ENCODE measurements around the gene WDR5. TPM values are rescaled to one million over a fixed set of nuclear protein-coding genes. Genes with fewer than 3 reads are reported as not detected.
A peak's percentile ranks its signal among the peaks of the same experiment; 100 is the strongest.

The WDR5 gene
- total RNA-seq, 4 donors from 2014 or later, result 16.4 to 32.7 (median 24.5) TPM

DNA sequence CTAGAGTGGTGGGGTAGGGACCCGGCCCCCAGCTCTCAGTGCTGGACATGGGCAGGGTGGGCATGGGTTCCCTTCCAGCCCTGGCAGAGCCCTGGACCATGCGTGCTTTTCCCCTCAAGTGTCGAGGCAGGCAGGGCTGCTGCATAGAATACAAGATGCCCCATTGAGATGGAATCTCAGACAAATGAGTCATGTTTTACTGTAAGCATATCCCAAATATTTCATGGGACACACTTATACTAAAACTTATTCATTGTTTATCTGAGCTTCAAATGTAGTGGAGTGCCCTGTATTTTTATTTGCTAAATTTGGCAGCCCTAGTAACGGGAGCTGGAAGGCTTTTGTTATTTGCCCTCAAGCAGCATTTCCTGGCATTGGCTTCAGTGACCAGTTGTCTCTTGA, 31.6 kb downstream of the WDR5 start:
- H3K4me3 ChIP-seq, result no peak overlapping the region

DNA sequence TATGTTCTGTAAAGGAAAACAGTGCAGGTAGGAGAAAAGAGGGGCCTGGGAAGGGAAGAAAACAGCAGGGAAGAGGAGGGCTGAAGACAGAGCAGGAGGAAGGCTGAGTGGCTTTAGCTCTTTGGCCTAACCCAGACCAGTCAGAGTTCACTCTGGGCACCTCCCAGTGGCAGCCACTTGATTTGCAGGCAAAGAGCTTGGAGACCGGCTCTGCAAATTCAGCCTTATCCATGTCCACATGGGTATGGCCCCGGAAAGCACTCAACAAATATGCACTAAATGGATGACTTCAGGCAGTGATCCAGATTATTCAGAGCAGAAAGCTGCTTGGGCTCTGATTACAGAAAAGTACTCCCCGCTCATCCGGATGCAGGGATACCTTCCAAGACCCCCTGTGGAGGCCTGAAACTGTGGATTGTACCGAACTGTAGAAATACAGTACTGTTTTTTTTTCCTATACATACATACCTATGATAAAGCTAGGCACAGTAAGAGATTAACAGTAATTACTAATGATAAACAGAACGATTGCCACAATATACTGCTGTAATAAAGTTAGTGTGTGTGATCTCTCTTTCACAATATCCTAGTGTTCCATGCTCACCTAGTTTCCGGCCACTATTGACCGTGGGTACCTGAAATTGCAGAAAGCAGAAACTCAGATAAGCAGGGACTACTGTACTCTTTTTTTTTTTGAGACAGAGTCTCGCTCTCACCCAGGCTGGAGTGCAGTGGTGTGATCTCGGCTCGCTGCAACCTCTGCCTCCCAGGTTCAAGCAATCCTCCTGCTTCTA, 33.1 kb downstream of the WDR5 start:
- peaks cover 0 to 3% (median 0%) of the 10 kb centered on the region in 3 donors for H3K36me3 ChIP-seq
- H3K4me3 ChIP-seq, result no peak overlapping the region
- H3K27ac ChIP-seq, result no peak overlapping the region
- 93 to 94% methylated on average over 11 of the region's 11 CpGs for WGBS, 2 donors
- no peak for DNase-seq (ENCODE audit: low spot score in 2 of 2)
- TF ChIP-seq CTCF (IDR thresholded peaks at IDR 0.05) (no peak), EP300 (IDR thresholded peaks at IDR 0.05) (no peak), POLR2A (IDR thresholded peaks at IDR 0.05) (no peak)
- no peaks in the 10 kb centered on the region for H3K27me3 ChIP-seq
- H3K9me3 ChIP-seq, result peaks cover 0 to 6% (median 0%) of the 10 kb centered on the region in 4 donors
- peaks cover 0 to 29% (median 3%) of the 10 kb centered on the region in 4 donors for H3K4me1 ChIP-seq

More for the DNA sequence above, 31.6 kb downstream of the WDR5 start:
- 24 to 53% methylated on average over 4 of the region's 4 CpGs for WGBS, 2 donors
- no peak overlapping the region for H3K27ac ChIP-seq
- no peak for DNase-seq (ENCODE audit: low spot score in 2 of 2)
- no peaks in the 10 kb centered on the region for H3K27me3 ChIP-seq
- no peak for TF ChIP-seq CTCF (IDR thresholded peaks at IDR 0.05)
- TF ChIP-seq EP300 (IDR thresholded peaks at IDR 0.05), result no peak
- no peak for TF ChIP-seq POLR2A (IDR thresholded peaks at IDR 0.05)
- H3K36me3 ChIP-seq, result peaks cover 0 to 3% (median 0%) of the 10 kb centered on the region in 3 donors
- peaks cover 0 to 18% (median 11%) of the 10 kb centered on the region in 4 donors for H3K4me1 ChIP-seq
- peaks cover 0 to 6% (median 0%) of the 10 kb centered on the region in 4 donors for H3K9me3 ChIP-seq

- TF ChIP-seq POLR2A (IDR thresholded peaks at IDR 0.05) (no peak), EP300 (IDR thresholded peaks at IDR 0.05) (no peak), CTCF (IDR thresholded peaks at IDR 0.05) (no peak)
- 71 to 76% methylated on average over 20 to 24 of the region's 24 CpGs for WGBS, 2 donors
- no peak for DNase-seq (ENCODE audit: low spot score in 2 of 2)
Observed at GRCh38 chr9:134169724-134170401, 34.0 kb downstream of the WDR5 start.

GRCh38 chr9:134170532-134171315, 34.8 kb downstream of the WDR5 start:
- Histone ChIP-seq H3K9me3 (peaks cover 0 to 6% (median 0%) of the 10 kb centered on the region in 4 donors), H3K27ac (peak overlapping the region in 1 of 4 donors; percentile 81), H3K4me1 (peaks cover 0 to 28% (median 18%) of the 10 kb centered on the region in 4 donors), H3K36me3 (peaks cover 0 to 3% (median 0%) of the 10 kb centered on the region in 3 donors), H3K27me3 (peaks cover 0 to 14% of the 10 kb centered on the region in 2 donors), H3K4me3 (no peak overlapping the region)
- DNase-seq (ENCODE audit: low spot score in 2 of 2), result no peak
- 30 to 53% methylated on average over 11 to 17 of the region's 17 CpGs for WGBS, 2 donors
- TF ChIP-seq EP300 (IDR thresholded peaks at IDR 0.05) (no peak), POLR2A (IDR thresholded peaks at IDR 0.05) (no peak), CTCF (IDR thresholded peaks at IDR 0.05) (no peak)

More at GRCh38 chr9:134169724-134170401, 34.0 kb downstream of the WDR5 start:
- H3K27me3 ChIP-seq, result peaks cover 0 to 6% of the 10 kb centered on the region in 2 donors
- peaks cover 0 to 6% (median 0%) of the 10 kb centered on the region in 4 donors for H3K9me3 ChIP-seq
- peaks cover 0 to 29% (median 9%) of the 10 kb centered on the region in 4 donors for H3K4me1 ChIP-seq
- H3K27ac ChIP-seq, result no peak overlapping the region
- peaks cover 0 to 3% (median 0%) of the 10 kb centered on the region in 3 donors for H3K36me3 ChIP-seq
- H3K4me3 ChIP-seq, result no peak overlapping the region
